Measurements from ENCODE around the gene DSCAM. TPM values are rescaled to one million over a fixed set of nuclear protein-coding genes. Genes with fewer than 3 reads are reported as not detected.
"Not testable (repeated sequence)": the region's sequence is repeated elsewhere in the genome, so short reads cannot be mapped to it uniquely, and the experiment has no call there.

DSCAM gene
- total RNA-seq, 2 donors from 2014 or later: not detected

DNA sequence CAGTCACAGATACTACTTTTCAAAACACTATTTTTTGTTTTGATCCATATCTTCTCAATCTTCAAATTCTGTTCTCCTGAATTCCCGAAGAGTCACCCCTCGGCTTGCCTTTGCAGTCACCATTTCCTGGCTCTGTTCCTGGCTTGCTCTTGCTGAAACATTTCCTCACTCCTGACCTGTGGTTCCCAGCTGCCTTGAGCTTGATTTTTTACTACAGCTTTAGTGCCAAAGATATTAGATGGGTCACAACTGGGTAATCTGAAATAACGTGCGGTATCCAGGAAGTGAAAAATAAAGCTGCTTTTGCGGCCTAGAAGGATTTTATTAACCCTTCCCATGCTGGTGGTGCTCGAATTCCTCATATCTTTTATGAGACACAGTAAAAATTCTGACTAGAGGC lies 660.9 kb downstream of the DSCAM start:
- no peak for TF ChIP-seq CTCF (IDR thresholded peaks at IDR 0.05)
- no peaks in the 10 kb centered on the region for H3K27me3 ChIP-seq
- no peaks in the 10 kb centered on the region for H3K4me1 ChIP-seq
- no peaks in the 10 kb centered on the region for H3K9me3 ChIP-seq
- no peak overlapping the region for H3K27ac ChIP-seq
- no peak for DNase-seq (ENCODE audit: low spot score)
- H3K36me3 ChIP-seq: no peaks in the 10 kb centered on the region
- H3K4me3 ChIP-seq: no peak overlapping the region

- Histone ChIP-seq H3K4me3 (no peak overlapping the region), H3K27ac (no peak overlapping the region), H3K27me3 (no peaks in the 10 kb centered on the region), H3K36me3 (no peaks in the 10 kb centered on the region), H3K4me1 (no peaks in the 10 kb centered on the region), H3K9me3 (no peaks in the 10 kb centered on the region)
- DNase-seq (ENCODE audit: low spot score): no peak
- TF ChIP-seq CTCF (IDR thresholded peaks at IDR 0.05): no peak
Measured at GRCh38 chr21:40185208-40185607, 661.8 kb downstream of the DSCAM start.

DNA sequence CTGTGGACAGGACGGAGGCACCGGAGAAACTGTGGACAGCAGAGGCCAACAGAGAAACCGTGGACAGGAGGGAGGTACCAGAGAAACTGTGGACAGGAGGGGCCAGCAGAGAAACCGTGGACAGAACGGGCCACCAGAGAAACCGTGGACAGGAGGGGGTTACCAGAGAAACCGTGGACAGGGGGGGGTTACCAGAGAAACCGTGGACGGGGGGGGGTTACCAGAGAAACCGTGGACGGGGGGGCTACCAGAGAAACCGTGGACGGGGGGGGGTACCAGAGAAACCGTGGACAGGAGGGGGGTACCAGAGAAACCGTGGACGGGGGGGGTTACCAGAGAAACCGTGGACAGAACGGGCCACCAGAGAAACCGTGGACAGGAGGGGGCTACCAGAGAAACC lies 664.5 kb downstream of the DSCAM start:
- H3K27me3 ChIP-seq; H3K27ac ChIP-seq; H3K9me3 ChIP-seq; H3K4me3 ChIP-seq; H3K4me1 ChIP-seq; DNase-seq (ENCODE audit: low spot score); H3K36me3 ChIP-seq: not testable (repeated sequence)

GRCh38 chr21:40179166-40179565 lies 667.8 kb downstream of the DSCAM start:
- Histone ChIP-seq H3K4me3 (no peak overlapping the region), H3K4me1 (no peaks in the 10 kb centered on the region), H3K27me3 (no peaks in the 10 kb centered on the region), H3K9me3 (no peaks in the 10 kb centered on the region), H3K27ac (no peak overlapping the region), H3K36me3 (no peaks in the 10 kb centered on the region)
- no peak for TF ChIP-seq CTCF (IDR thresholded peaks at IDR 0.05)
- DNase-seq (ENCODE audit: low spot score): no peak

GRCh38 chr21:40178726-40179125 lies 668.2 kb downstream of the DSCAM start:
- no peaks in the 10 kb centered on the region for H3K27me3 ChIP-seq
- no peak overlapping the region for H3K4me3 ChIP-seq
- no peak for DNase-seq (ENCODE audit: low spot score)
- H3K36me3 ChIP-seq: no peaks in the 10 kb centered on the region
- no peak for TF ChIP-seq CTCF (IDR thresholded peaks at IDR 0.05)
- no peaks in the 10 kb centered on the region for H3K9me3 ChIP-seq
- H3K27ac ChIP-seq: no peak overlapping the region
- H3K4me1 ChIP-seq: no peaks in the 10 kb centered on the region

- no peaks in the 10 kb centered on the region for H3K27me3 ChIP-seq
- H3K4me1 ChIP-seq: no peaks in the 10 kb centered on the region
- H3K27ac ChIP-seq: no peak overlapping the region
- no peaks in the 10 kb centered on the region for H3K36me3 ChIP-seq
- no peak for TF ChIP-seq CTCF (IDR thresholded peaks at IDR 0.05)
- no peak for DNase-seq (ENCODE audit: low spot score)
- no peaks in the 10 kb centered on the region for H3K9me3 ChIP-seq
- H3K4me3 ChIP-seq: no peak overlapping the region
Measured at GRCh38 chr21:40177979-40178378, 669.0 kb downstream of the DSCAM start.

Measured in right atrium auricular region (tissue), 2 donors.